Fibroblast of lung (primary cell): ENCODE data around the gene KLHL29.

Experiments
- EZH2 ChIP-seq: IDR thresholded peaks from 2 replicates; pipeline ENCODE4 v1.5.1; 2012; ENCODE audit warnings: low read length, control low read depth, mild to moderate bottlenecking; ENCODE audit errors: missing control alignments
- TF ChIP-seq, protein P1 (sequence below), 2 donors: IDR thresholded peaks in 1 of 2; conservative IDR thresholded peaks in 1 of 2; 1 replicate in 1 of 2; 2 replicates in 1 of 2; pipeline ENCODE4 v1.5.1; 2011 to 2012; ENCODE audit warnings: low read length in 2 of 2, control low read depth in 1 of 2, inconsistent platforms in 1 of 2, low read depth in 1 of 2, mild to moderate bottlenecking in 1 of 2

DNA sequence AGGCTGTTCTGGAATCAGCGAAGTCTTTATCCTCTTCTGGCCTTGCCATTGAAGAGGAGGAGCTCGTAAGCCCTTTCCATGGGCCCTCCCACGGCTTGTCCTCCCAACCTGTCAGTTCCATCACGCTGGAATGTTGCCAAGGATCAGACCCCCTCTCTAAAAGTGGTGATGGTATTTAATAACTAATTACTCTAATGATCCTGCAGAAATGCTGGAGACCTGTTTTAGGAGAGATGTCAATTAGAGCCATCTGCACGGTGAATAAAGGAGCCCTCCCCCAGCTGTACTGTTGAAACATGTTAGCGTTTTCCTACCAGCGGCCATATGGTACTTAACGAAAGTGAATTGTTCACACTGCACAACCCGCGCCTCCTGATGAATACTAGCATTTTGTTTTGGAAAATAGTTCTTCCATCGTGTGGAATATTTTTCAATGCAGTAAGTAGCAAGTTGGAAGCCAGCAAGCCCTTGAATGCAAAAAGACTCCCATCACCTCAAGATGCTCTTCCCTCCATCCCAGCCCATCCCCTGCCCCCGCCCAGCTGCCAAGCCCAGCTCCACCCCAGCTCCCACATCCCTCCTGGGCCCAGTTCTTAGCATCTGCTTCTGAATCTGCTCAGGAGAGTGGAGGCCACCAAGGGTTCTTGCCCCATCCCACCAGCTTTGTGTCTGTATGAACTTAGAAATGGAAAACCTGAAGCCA lies 145.4 kb downstream of the KLHL29 start:
- TF ChIP-seq, protein P1, sequence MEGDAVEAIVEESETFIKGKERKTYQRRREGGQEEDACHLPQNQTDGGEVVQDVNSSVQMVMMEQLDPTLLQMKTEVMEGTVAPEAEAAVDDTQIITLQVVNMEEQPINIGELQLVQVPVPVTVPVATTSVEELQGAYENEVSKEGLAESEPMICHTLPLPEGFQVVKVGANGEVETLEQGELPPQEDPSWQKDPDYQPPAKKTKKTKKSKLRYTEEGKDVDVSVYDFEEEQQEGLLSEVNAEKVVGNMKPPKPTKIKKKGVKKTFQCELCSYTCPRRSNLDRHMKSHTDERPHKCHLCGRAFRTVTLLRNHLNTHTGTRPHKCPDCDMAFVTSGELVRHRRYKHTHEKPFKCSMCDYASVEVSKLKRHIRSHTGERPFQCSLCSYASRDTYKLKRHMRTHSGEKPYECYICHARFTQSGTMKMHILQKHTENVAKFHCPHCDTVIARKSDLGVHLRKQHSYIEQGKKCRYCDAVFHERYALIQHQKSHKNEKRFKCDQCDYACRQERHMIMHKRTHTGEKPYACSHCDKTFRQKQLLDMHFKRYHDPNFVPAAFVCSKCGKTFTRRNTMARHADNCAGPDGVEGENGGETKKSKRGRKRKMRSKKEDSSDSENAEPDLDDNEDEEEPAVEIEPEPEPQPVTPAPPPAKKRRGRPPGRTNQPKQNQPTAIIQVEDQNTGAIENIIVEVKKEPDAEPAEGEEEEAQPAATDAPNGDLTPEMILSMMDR (conservative IDR thresholded peaks at IDR 0.05 in 1 of 2, IDR thresholded peaks at IDR 0.05 in 1 of 2; ENCODE audit: low read depth in 1 of 2, low read length in 2 of 2), result no peak
- TF ChIP-seq EZH2, result no peak
